Measurements from ENCODE around the gene TEX35.

The TEX35 gene

GRCh38 chr1:178512566-178513277 is at the start of gene TEX35:
TSS of gene TEX35 (plus strand) at chr1:178513109. CDS start at chr1:178513189, 80 bp downstream.
- no peak for DNase-seq

DNA sequence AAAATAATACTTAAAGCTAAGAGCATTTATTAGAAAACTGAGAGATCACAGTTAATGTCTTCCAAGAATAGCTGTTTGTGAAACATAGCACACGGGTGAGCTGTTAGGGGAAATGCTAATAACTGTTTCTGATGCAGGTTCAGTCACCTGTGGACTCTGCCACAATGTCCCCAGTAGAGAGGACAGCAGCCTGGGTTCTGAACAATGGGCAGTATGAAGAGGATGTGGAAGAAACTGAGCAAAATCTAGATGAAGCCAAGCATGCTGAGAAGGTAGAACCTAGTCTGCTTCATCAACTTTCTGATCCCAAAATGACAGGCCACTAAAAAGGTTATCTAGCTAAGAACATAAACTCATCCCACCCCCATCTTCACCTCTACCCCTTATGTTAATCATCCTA is 48.8 kb upstream of the TEX35 start:
- no peak for DNase-seq

- no peak for DNase-seq
Measured at GRCh38 chr1:178464566-178464965, 48.3 kb upstream of the TEX35 start.

- DNase-seq = no peak
Measured at GRCh38 chr1:178465011-178465410, 47.9 kb upstream of the TEX35 start.

- no peak for DNase-seq
Measured at GRCh38 chr1:178467837-178468236, 45.1 kb upstream of the TEX35 start.

DNA sequence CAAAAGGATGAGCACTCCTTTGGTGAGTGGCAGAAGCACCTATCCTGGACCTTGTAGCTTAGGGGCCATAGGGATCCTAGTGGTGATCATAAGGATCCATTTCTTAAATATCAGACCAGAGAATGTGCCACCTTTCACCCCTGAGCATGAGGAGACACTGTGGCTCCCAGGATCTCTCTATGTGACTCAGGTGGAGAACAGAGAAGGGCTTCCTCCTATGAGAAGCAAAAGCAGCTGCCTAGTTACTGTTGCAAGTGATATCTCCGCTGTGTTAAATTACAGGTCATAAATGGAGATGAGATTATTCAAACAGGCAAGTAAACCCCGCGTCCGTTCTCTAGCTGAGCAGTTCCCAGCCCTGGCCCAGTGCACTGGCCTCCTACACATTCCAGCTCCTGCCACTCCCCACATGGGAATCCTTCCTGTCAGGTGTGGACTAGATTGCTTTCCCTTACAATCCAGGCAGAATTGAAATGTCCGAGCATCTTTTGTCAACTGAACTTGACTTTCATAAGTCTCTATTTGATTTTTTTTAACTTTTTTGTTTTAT is 42.4 kb upstream of the TEX35 start:
- DNase-seq = no peak

GRCh38 chr1:178472531-178472930 is 40.4 kb upstream of the TEX35 start:
- DNase-seq = no peak

- DNase-seq = no peak
Measured at GRCh38 chr1:178477373-178477772, 35.5 kb upstream of the TEX35 start.

GRCh38 chr1:178477841-178478240 is 35.1 kb upstream of the TEX35 start:
- DNase-seq = no peak

GRCh38 chr1:178483251-178483957 is 29.5 kb upstream of the TEX35 start:
- no peak for DNase-seq

DNA sequence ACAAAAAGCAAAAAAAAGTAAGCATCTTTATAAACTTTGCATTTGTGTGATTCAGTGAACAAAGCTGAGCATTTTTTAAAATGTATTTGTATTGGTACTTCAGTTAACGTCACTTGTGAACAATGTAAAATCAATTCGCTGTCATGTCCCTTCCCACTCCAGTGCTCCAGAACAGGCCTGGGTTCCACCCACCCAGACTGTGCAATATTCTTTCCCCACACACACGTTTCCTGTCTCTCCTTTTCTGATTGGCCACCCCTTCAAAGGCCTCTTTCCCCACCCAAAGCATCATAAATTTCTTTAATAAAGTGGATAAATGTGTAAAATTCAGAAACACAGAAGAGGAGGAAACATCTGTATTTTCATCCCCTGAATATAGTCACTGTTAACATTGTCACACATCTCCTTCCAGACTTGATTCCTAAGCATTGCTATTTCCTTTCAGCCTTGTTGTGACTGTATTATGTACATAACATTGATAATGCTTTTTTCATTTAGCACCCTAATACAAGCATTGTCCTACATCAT is 28.1 kb upstream of the TEX35 start:
- DNase-seq = no peak

- no peak for DNase-seq
Measured at GRCh38 chr1:178485541-178485981, 27.3 kb upstream of the TEX35 start.

DNA sequence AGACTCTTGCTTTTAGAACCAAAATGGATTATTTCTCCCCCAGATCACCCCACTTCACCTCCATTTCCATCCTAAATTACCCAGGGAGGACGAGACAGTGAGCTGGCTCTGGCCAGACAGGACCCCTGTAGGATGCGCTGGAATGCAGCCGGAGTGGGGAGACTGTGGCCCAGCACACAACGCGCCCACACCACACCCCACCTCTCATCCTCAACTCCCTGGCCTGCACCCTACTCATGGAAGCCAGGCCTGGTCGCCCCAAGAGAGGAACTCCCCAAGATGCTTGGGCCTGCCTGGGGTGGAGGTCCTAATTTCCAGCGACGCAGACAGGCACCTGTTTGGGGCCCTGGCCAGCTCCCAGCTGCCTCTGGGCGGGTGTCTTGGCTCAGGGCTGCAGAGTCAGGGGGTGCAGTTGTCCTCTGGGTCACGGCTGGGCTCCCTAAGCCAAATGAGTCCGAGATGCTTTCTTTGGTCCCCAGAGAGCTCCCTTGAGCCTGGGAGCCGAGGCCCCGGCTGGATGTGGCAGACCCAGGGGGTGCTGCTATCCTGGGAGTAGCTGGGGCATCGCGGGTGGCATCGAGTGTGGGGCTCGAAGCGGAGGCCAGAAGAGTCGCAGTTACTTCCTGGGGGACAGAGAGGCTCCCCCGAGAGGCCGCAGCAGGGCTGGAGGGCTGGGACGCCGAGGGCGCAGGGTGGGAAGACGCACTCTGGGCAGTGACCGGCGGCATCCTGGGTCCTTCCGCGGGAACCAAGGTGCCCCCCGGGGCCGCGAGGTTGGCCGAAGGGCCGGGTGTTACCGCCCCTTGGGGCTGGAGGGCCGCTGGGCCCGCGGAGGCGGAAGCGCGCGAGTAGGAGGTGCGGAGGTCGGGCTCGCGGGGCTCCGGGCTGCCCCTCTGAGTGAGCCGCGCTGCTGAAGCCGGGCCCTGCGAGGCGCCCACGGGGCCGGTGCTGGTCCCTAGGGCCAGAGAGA is 26.5 kb upstream of the TEX35 start:
- no peak for DNase-seq

DNA sequence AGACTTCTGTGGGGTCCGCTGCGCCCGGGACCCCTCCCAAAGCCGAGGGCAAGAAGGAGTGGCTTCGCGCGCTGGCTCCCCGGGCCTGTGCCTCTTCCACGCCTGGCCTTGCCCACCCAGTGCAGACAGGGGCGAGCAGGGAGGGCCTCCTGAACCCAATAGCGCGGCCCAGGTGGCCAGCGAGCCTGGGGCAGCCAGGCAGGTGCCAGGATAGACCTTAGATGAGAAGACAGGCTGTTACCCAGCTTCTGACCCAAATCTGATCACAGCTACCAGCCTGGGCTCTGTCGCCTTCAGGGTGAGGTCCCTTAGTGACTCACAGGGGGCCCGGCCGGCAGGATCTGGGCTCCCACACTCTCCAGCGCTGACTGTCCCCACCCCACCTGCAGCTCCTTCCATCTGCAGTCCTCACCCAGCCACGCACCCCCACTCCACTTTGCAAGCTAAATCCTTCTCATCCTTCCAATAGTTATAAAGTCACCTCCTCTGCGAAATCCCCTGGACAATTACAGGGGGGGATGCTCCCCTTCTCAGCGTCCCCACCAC is 25.8 kb upstream of the TEX35 start:
- DNase-seq = no peak

DNA sequence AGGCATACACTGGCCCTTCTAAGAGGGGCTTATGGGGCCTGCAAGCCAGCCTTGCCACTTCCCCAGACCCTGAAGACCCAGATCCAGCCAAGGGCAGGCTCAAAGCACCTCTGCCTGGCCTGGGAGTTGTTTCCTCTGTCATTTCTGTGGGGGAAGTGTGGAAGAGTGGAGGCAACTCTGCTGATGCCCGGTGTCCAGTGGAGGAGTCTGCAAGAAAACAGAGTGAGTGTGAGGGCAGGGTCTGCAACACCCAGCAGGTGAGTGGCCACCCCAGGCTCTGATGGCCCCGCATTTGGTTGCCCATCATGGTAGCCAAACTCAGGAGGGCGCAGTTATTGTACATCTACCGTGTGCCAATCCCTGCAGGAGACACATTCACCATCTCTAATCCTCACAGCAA is 24.5 kb upstream of the TEX35 start:
- no peak for DNase-seq

DNA sequence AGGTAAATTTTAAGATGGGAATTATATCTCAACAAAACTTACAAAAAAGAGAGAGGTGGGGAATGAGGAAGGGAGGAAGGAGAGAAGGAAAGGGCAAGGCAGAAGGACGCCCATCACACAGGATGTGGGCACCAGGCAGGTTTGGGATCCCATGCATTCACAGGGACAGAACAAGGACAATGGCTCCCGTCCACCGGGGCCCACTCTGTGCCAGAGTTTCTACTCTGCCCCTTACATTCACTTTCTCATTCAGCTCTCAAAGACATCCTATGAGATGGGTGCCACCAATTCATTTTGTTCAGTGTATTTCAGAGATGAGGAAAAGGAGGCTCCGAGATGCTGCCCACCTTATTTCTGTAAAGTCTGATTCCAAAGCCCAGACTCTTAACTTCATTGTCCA is 23.5 kb upstream of the TEX35 start:
- DNase-seq = no peak

- DNase-seq = no peak
Measured at GRCh38 chr1:178490136-178490535, 22.8 kb upstream of the TEX35 start.

DNA sequence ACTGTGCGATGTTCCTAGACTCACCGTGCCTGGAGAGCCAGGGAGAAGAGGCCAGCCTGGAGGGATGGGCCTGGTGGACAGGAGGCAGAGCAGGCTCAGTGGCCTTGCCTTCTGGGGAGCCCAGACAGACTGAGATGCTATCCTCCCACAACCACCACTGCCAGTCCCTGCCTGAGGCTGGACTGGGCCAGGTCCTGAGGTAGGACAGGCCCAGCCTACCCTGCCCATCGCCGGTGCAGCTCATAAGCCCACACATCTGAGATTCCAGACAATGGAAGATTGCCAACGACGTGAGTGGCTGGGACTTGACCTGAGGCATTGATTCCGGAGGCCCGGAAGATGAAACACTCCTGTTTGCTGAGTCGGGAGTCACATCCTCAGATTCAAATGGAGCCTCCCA is 21.9 kb upstream of the TEX35 start:
- DNase-seq = no peak

DNA sequence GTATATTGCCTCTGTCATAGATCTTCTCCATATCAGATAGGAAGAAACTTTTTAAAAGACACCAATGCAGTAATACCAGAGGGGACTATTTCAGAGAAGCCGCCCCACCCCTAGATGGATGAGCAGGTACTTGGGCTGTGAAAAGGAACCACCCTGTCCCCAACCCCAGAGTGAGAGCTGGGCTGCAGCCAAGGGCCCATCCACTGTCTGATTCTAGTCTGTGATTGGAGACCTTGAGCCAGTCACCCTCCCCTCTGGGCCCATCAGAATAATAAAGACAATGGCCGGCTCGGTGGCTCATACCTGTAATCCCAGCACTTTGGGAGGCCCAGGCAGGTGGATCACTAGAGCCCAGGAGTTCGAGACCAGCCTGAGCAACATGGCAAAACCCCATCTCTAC is 21.2 kb upstream of the TEX35 start:
- DNase-seq = no peak

- DNase-seq = no peak
Measured at GRCh38 chr1:178492341-178492740, 20.6 kb upstream of the TEX35 start.

DNA sequence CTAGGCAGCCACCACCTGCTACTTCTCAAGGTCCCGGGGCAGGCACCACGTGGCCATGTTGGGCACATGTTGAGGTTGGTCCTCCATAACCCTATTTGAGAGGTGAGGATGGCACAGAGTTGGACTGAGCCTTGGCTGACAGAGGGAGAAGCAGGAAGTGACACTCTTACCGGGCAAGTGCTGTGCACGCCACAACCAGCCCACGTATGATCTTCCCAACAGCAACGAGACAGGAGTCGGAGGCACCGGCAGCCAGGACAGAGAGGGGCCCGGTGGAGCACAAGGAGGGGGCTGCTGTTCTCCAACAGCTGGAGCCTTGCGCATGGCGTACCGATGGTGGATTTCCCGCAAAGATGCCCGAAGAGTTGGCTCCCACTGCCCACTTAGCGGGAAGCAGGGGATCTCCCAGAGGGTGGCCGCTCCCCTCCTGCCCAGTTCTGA is 19.6 kb upstream of the TEX35 start:
- DNase-seq = no peak

DNA sequence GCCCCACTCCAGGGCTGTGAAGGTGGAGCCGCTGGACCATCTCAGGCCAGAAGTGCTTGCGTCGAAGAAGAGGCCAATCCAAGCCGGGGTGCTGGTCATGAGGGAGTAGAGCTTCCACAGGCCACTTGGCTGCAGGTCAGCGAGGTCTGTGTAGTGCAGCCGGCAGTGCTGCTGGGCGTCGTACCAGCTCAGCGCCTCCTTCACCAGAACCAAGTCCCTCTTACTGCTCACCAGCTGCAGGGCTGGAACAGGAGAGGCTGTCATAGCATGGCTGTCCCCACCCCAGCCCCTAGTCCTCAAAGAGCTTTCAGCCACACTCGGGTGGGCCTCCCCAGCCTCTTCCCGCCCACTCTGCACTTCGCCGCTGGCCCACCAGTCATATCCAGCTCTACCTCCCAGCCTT is 18.3 kb upstream of the TEX35 start:
- DNase-seq = no peak

Data from stimulated activated CD4-positive, alpha-beta T cell treated with anti-CD3 and anti-CD28 coated beads, Interleukin-15, amount 100 ng/mL, for 24 hours (primary cell).